H1 (cell line): ENCODE results near the gene UGT2B7. TPM values are rescaled to one million over a fixed set of nuclear protein-coding genes. Genes with fewer than 3 reads are reported as not detected.

Source experiments
- CTCF ChIA-PET: fragments of 300-600 bp; sonication (Branson Sonifier 250); formaldehyde crosslinking; loops from one replicate; lab custom pipeline; 2021; ENCODE audit not compliant: partially characterized antibody; lab: Charles Lee
- POLR2A ChIA-PET: fragments of 300-600 bp; sonication (Branson Sonifier 250); formaldehyde crosslinking; loops from one replicate; lab custom pipeline; 2021; ENCODE audit warnings: inconsistent platforms; ENCODE audit not compliant: partially characterized antibody; lab: Charles Lee
- DNase-seq, 2 experiments: peaks; one replicate each; pipeline versions ENCODE4 v3.0.0 to v3.0.0-alpha.2; 2010 to 2022; ENCODE audit warnings: low spot score in 2 of 2, low read depth in 1 of 2, mixed read lengths in 1 of 2
- FAIRE-seq: peaks from 2 replicates; lab custom pipeline; 2011; peaks lifted over from hg19 to GRCh38; lab: Jason Lieb, UNC
- H2AFZ ChIP-seq: 2 replicates; pipeline ENCODE4 v1.8.1; 2012; ENCODE audit warnings: low read length, inconsistent platforms
- H2AK5ac ChIP-seq: 2 replicates; pipeline ENCODE4 v1.6.1; 2013; ENCODE audit warnings: low read depth, low read length
- H2BK120ac ChIP-seq: replicated peaks from 2 replicates; pipeline ENCODE3; 2013; ENCODE audit warnings: low read depth, low read length, inconsistent platforms
- H2BK12ac ChIP-seq: 2 replicates; pipeline ENCODE4 v1.6.1; 2013; ENCODE audit warnings: low read depth, low read length
- H2BK15ac ChIP-seq: 2 replicates; pipeline ENCODE4 v1.6.1; 2013; ENCODE audit warnings: low read length
- H2BK20ac ChIP-seq: 2 replicates; pipeline ENCODE4 v1.6.1; 2013; ENCODE audit warnings: low read length
- H2BK5ac ChIP-seq: 2 replicates; pipeline ENCODE4 v1.6.1; 2013; ENCODE audit warnings: low read depth, low read length
- H3K14ac ChIP-seq: 2 replicates; pipeline ENCODE4 v1.6.1; 2013; ENCODE audit warnings: inconsistent platforms; ENCODE audit not compliant: insufficient read length
- H3K18ac ChIP-seq: 2 replicates; pipeline ENCODE4 v1.6.1; 2013; ENCODE audit warnings: low read length; ENCODE audit errors: extremely low read depth
- H3K23ac ChIP-seq: 2 replicates; pipeline ENCODE4 v1.6.1; 2013; ENCODE audit warnings: inconsistent platforms; ENCODE audit not compliant: insufficient read length
- H3K23me2 ChIP-seq: 2 replicates; pipeline ENCODE4 v1.6.1; 2013; ENCODE audit warnings: low read depth, low read length
- H3K27ac ChIP-seq: 2 replicates; pipeline ENCODE4 v1.6.1; 2011; ENCODE audit warnings: low read depth, low read length, inconsistent platforms
- H3K27me3 ChIP-seq, 4 experiments: replicated peaks in 1 of 4; 1 replicate in 1 of 4; 2 replicates in 3 of 4; pipeline versions ENCODE4 v1.6.1 to v1.8.1; 2011 to 2013; ENCODE audit warnings: low read length in 3 of 4, mild to moderate bottlenecking in 3 of 4, inconsistent platforms in 2 of 4, mixed read lengths in 2 of 4, moderate library complexity in 1 of 4; ENCODE audit not compliant: control insufficient read depth in 3 of 4, insufficient read depth in 3 of 4; ENCODE audit errors: extremely low read depth in 1 of 4
- H3K36me3 ChIP-seq, 4 experiments: 2 replicates each; pipeline versions ENCODE4 v1.6.1 to v1.8.1; 2011 to 2013; ENCODE audit warnings: mild to moderate bottlenecking in 4 of 4, low read length in 3 of 4, moderate library complexity in 2 of 4, control low read depth in 1 of 4, inconsistent platforms in 1 of 4; ENCODE audit not compliant: insufficient read depth in 4 of 4, control insufficient read depth in 2 of 4
- H3K4ac ChIP-seq: replicated peaks from 2 replicates; pipeline ENCODE3; 2013; ENCODE audit warnings: low read length, low read depth, mixed read lengths, inconsistent platforms; ENCODE audit not compliant: insufficient read length
- H3K4me1 ChIP-seq, 4 experiments: replicated peaks in 1 of 4; 1 replicate in 1 of 4; 2 replicates in 3 of 4; pipeline versions ENCODE4 v1.6.1 to v1.8.1; 2011 to 2013; ENCODE audit warnings: low read length in 3 of 4, inconsistent platforms in 2 of 4, mixed read lengths in 1 of 4; ENCODE audit not compliant: insufficient read depth in 4 of 4, control insufficient read depth in 3 of 4
- H3K4me2 ChIP-seq, 2 experiments: 2 replicates each; pipeline versions ENCODE4 v1.6.1 to v1.8.1; 2011 to 2013; ENCODE audit warnings: low read depth in 2 of 2, low read length in 2 of 2, control low read depth in 1 of 2, inconsistent platforms in 1 of 2, mild to moderate bottlenecking in 1 of 2; ENCODE audit not compliant: insufficient read depth in 1 of 2
- H3K4me3 ChIP-seq, 4 experiments: fragments of 200-600, 300-600 bp in 1 of 4; sonication (generic), shearing (Covaris generic), sonication (Bioruptor Twin) in 1 of 4; 2 replicates each; pipeline versions ENCODE4 v1.5.1 to v1.8.1; 2011 to 2016; ENCODE audit warnings: low read length in 4 of 4, low read depth in 3 of 4, control low read depth in 2 of 4, inconsistent platforms in 2 of 4, mild to moderate bottlenecking in 2 of 4, mixed read lengths in 1 of 4, moderate library complexity in 1 of 4; ENCODE audit not compliant: insufficient read depth in 2 of 4; ENCODE audit errors: extremely low read depth in 1 of 4
- H3K56ac ChIP-seq: replicated peaks from 2 replicates; pipeline ENCODE3; 2013; ENCODE audit warnings: low read depth, mild to moderate bottlenecking, mixed read lengths, low read length, inconsistent platforms; ENCODE audit not compliant: insufficient read length
- H3K79me1 ChIP-seq: 2 replicates; pipeline ENCODE4 v1.6.1; 2013; ENCODE audit warnings: low read depth, low read length, control low read depth
- H3K79me2 ChIP-seq, 2 experiments: 2 replicates each; pipeline versions ENCODE4 v1.6.1 to v1.8.1; 2012 to 2013; ENCODE audit warnings: low read length in 2 of 2, mild to moderate bottlenecking in 2 of 2, inconsistent platforms in 1 of 2; ENCODE audit not compliant: insufficient read depth in 2 of 2, control insufficient read depth in 1 of 2
- H3K9ac ChIP-seq, 4 experiments: replicated peaks in 1 of 4; 1 replicate in 1 of 4; 2 replicates in 3 of 4; pipeline versions ENCODE4 v1.6.1 to v1.8.1; 2011 to 2013; ENCODE audit warnings: low read depth in 3 of 4, low read length in 3 of 4, control low read depth in 2 of 4, mild to moderate bottlenecking in 2 of 4, moderate library complexity in 2 of 4, inconsistent platforms in 1 of 4; ENCODE audit errors: extremely low read depth in 1 of 4
- H3K9me3 ChIP-seq, 2 experiments: 2 replicates each; pipeline versions ENCODE4 v1.6.1 to v1.8.1; 2012 to 2013; ENCODE audit warnings: mild to moderate bottlenecking in 2 of 2, moderate library complexity in 2 of 2, control low read depth in 1 of 2, inconsistent platforms in 1 of 2, low read depth in 1 of 2, low read length in 1 of 2, mixed read lengths in 1 of 2; ENCODE audit not compliant: insufficient read depth in 2 of 2
- H4K20me1 ChIP-seq, 2 experiments: replicated peaks in 1 of 2; 2 replicates each; pipeline versions ENCODE3 to v1.8.1; 2011 to 2013; ENCODE audit warnings: inconsistent platforms in 2 of 2, low read length in 2 of 2, mild to moderate bottlenecking in 1 of 2; ENCODE audit not compliant: insufficient read depth in 2 of 2, control insufficient read depth in 1 of 2
- H4K5ac ChIP-seq: 2 replicates; pipeline ENCODE4 v1.6.1; 2013; ENCODE audit warnings: low read length, low read depth, mixed read lengths, inconsistent platforms; ENCODE audit not compliant: insufficient read length
- H4K8ac ChIP-seq: 2 replicates; pipeline ENCODE4 v1.8.0; 2013; ENCODE audit warnings: mild to moderate bottlenecking, moderate library complexity, low read length, inconsistent platforms; ENCODE audit not compliant: insufficient read depth; ENCODE audit errors: extremely low read depth
- H4K91ac ChIP-seq: replicated peaks from 2 replicates; pipeline ENCODE3; 2013; ENCODE audit warnings: low read length, mixed read lengths, inconsistent platforms; ENCODE audit not compliant: insufficient read length
- CTBP2 ChIP-seq: IDR thresholded peaks from 2 replicates; pipeline ENCODE4 v1.7.0; 2011; ENCODE audit warnings: borderline replicate concordance, mild to moderate bottlenecking, moderate library complexity, mixed read lengths, low read length; ENCODE audit not compliant: insufficient read depth, insufficient read length
- EP300 ChIP-seq, 2 experiments: IDR thresholded peaks; 1 replicate in 1 of 2; 2 replicates in 1 of 2; pipeline ENCODE4 v1.6.1; 2011 to 2012; ENCODE audit warnings: low read depth in 2 of 2, low read length in 2 of 2, mild to moderate bottlenecking in 2 of 2, borderline replicate concordance in 1 of 2, inconsistent platforms in 1 of 2, moderate library complexity in 1 of 2
- EZH2 ChIP-seq: fragments of 200-600 bp; sonication (generic); IDR thresholded peaks from 2 replicates; pipeline ENCODE4 v1.7.1; 2012; ENCODE audit warnings: low read depth, mild to moderate bottlenecking, moderate library complexity, low read length, inconsistent platforms; ENCODE audit not compliant: severe bottlenecking
- HDAC6 ChIP-seq: IDR thresholded peaks from one replicate; pipeline ENCODE4 v1.7.1; 2012; ENCODE audit warnings: low read depth, mild to moderate bottlenecking, inconsistent platforms, low read length, moderate library complexity
- JUN ChIP-seq: IDR thresholded peaks from 2 replicates; pipeline ENCODE4 v1.6.1; 2011; ENCODE audit warnings: low read depth, mild to moderate bottlenecking, improper control_type of control experiment, low read length
- JUND ChIP-seq: IDR thresholded peaks from 2 replicates; pipeline ENCODE4 v1.6.1; 2011; ENCODE audit warnings: mild to moderate bottlenecking, improper control_type of control experiment, low read length
- KDM4A ChIP-seq: IDR thresholded peaks from one replicate; pipeline ENCODE4 v1.7.1; 2012; ENCODE audit warnings: low read depth, mild to moderate bottlenecking, moderate library complexity, low read length, inconsistent platforms; ENCODE audit not compliant: severe bottlenecking
- SRF ChIP-seq: IDR thresholded peaks from 2 replicates; pipeline ENCODE4 v1.6.1; 2011; ENCODE audit warnings: mild to moderate bottlenecking, low read depth, low read length, moderate library complexity
- SUZ12 ChIP-seq: fragments of 200-600 bp; sonication (generic); IDR thresholded peaks from 2 replicates; pipeline ENCODE4 v1.6.1; 2012; ENCODE audit warnings: mild to moderate bottlenecking, inconsistent platforms, low read length, moderate library complexity, mixed read lengths
- TBP ChIP-seq: IDR thresholded peaks from 2 replicates; pipeline ENCODE4 v1.6.1; 2011; ENCODE audit warnings: low read depth, low read length, improper control_type of control experiment
- ZNF274 ChIP-seq: IDR thresholded peaks from 2 replicates; pipeline ENCODE4 v1.7.0; 2012; ENCODE audit warnings: low read length, borderline replicate concordance; ENCODE audit errors: extremely low read depth
- WGBS, 2 experiments: shearing (Covaris generic) in 1 of 2; methylation state at CpG; one replicate each; pipeline versions ENCODE4 v1.1.6 to v1.1.7; 2013 to 2015; ENCODE audit warnings: low lambda C conversion rate in 2 of 2, mixed read lengths in 2 of 2, inconsistent platforms in 1 of 2, low coverage in 1 of 2, missing lambda C conversion rate in 1 of 2; ENCODE audit not compliant: insufficient replicate concordance in 2 of 2, insufficient coverage in 1 of 2, insufficient read length in 1 of 2; ENCODE audit errors: extremely low coverage in 1 of 2, missing lambda C conversion rate in 1 of 2; 5-methylcytosine and 5-hydroxymethylcytosine counted together
- polyA plus RNA-seq, 7 experiments: library from polyadenylated mRNA; depleted of rRNA in 3 of 7; stranded (reverse) in 5 of 7; unstranded in 2 of 7; fragments of >200 nt in 5 of 7; fragments of 200-250 nt in 2 of 7; gene quantifications; 1 replicate in 5 of 7; 2 replicates in 1 of 7; 4 replicates in 1 of 7; pipeline versions ENCODE4 v1.2.1 to v1.2.3, GENCODE V29; 2011 to 2013; ENCODE audit warnings: missing spikeins in 2 of 7, mixed read lengths in 2 of 7
- total RNA-seq: library from RNA; stranded (reverse); fragmentation: NEBNext Ultra II Directional; extraction: Animal tissue kit (Norgen Biotek cat#: 25700); gene quantifications from 2 replicates; pipeline ENCODE4 v1.2.1, GENCODE V29; 2021
- TF ChIP-seq, protein P1 (sequence below): IDR thresholded peaks from 2 replicates; pipeline ENCODE4 v1.6.1; 2012; ENCODE audit warnings: inconsistent platforms

The UGT2B7 gene
- total and polyA plus RNA-seq, 2 of the 8 experiments (the other 6 are each of a cell fraction or from before 2014, with no cell fraction given), result not detected

DNA sequence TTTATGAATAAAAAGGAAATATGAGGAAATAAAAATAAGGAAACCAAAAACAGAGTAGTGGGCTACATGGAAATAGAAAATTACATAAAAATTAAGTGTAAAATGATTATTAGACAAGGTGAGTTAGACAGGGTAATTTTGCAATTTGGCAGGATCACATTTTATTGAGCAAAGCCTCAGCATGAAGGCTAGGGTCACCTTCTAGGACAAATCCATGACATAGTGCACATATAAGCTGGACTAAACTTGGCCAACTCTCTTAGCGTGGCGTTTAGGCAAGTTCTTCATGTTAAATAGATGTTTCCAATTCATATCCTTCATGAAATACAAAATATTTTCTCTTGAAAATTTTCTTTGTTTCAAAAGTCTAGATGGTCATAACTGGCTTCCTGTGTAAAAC, 25.7 kb upstream of the UGT2B7 start:
- no peak overlapping the region for H3K4ac ChIP-seq
- no peaks in the 10 kb centered on the region for H3K23me2 ChIP-seq
- H4K5ac ChIP-seq, result no peak overlapping the region
- no peaks in the 10 kb centered on the region for H3K79me1 ChIP-seq
- H2BK12ac ChIP-seq, result no peak overlapping the region
- H4K20me1 ChIP-seq, result no peaks in the 10 kb centered on the region
- H3K9me3 ChIP-seq, result no peaks in the 10 kb centered on the region
- H2AK5ac ChIP-seq, result no peak overlapping the region
- no peak overlapping the region for H3K4me2 ChIP-seq
- no peak overlapping the region for H3K18ac ChIP-seq
- no peak overlapping the region for H3K56ac ChIP-seq
- no peak overlapping the region for H3K14ac ChIP-seq
- no peak overlapping the region for H2BK15ac ChIP-seq
- H2BK20ac ChIP-seq, result no peak overlapping the region
- no peaks in the 10 kb centered on the region for H3K27me3 ChIP-seq
- CTCF ChIA-PET, result interaction anchor here (0.7 kb wide), 1 partner anchor 1049 kb away, joined by 4 read pairs; no protein-coding TSS in a partner anchor
- H3K79me2 ChIP-seq, result no peaks in the 10 kb centered on the region
- H3K4me3 ChIP-seq, result no peak overlapping the region
- FAIRE-seq (no peak), DNase-seq (no peak)
- no peak overlapping the region for H3K27ac ChIP-seq
- no peak overlapping the region for H2BK120ac ChIP-seq
- POLR2A ChIA-PET, result no interaction called here
- no peak overlapping the region for H4K8ac ChIP-seq
- no peak overlapping the region for H3K9ac ChIP-seq
- H2AFZ ChIP-seq, result no peak overlapping the region
- H2BK5ac ChIP-seq, result no peak overlapping the region
- no peak overlapping the region for H3K23ac ChIP-seq
- H3K36me3 ChIP-seq, result no peaks in the 10 kb centered on the region
- no peaks in the 10 kb centered on the region for H3K4me1 ChIP-seq
- WGBS, 2 experiments, result 94% methylated on average over 2 of the region's 2 CpGs; no CpG with 5 or more reads in 1 of the 2 experiments
- H4K91ac ChIP-seq, result no peak overlapping the region
- TF ChIP-seq CTBP2 (no peak), EP300 (IDR thresholded peaks at IDR 0.05; ENCODE audit: borderline replicate concordance in 1 of 2, low read depth in 2 of 2, low read length in 2 of 2) (no peak), SRF (no peak), TBP (no peak), HDAC6 (no peak), JUND (no peak), KDM4A (no peak), EZH2 (no peak), JUN (no peak), ZNF274 (no peak), SUZ12 (no peak)
- TF ChIP-seq, protein P1, sequence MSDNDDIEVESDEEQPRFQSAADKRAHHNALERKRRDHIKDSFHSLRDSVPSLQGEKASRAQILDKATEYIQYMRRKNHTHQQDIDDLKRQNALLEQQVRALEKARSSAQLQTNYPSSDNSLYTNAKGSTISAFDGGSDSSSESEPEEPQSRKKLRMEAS, result no peak
